Right cardiac atrium (tissue), 5 donors: ENCODE results near the gene PEX6. TPM values are rescaled to one million over a fixed set of nuclear protein-coding genes. Genes with fewer than 3 reads are reported as not detected.
A peak's percentile ranks its signal among the peaks of the same experiment; 100 is the strongest.
"Not testable (repeated sequence)": the region's sequence is repeated elsewhere in the genome, so short reads cannot be mapped to it uniquely, and the experiment has no call there.

Experiments used
- ATAC-seq, 2 donors: fragments of 200-7000 bp; cut with Tn5 transposase; one replicate each; pipeline versions ENCODE4 v1.8.0 to v1.9.1; 2020; ENCODE audit warnings: moderate library complexity in 2 of 2, mild to moderate bottlenecking in 1 of 2
- DNase-seq, 3 donors: peaks; one replicate each; pipeline ENCODE4 v3.0.0-alpha.2; 2020
- H3K27ac ChIP-seq: one replicate; pipeline ENCODE4 v1.5.1; 2013; ENCODE audit warnings: mild to moderate bottlenecking, low read length, control low read depth, moderate library complexity
- H3K27me3 ChIP-seq: one replicate; pipeline ENCODE4 v1.6.1; 2013; ENCODE audit not compliant: control insufficient read depth, insufficient read depth
- H3K4me1 ChIP-seq: one replicate; pipeline ENCODE4 v1.6.1; 2013; ENCODE audit warnings: low read length; ENCODE audit not compliant: control insufficient read depth, insufficient read depth
- H3K4me3 ChIP-seq: one replicate; pipeline ENCODE4 v1.5.1; 2013; ENCODE audit warnings: low read length, control low read depth
- H3K9me3 ChIP-seq: one replicate; pipeline ENCODE4 v1.6.1; 2013; ENCODE audit warnings: low read length; ENCODE audit not compliant: control insufficient read depth
- WGBS: extraction: QIAGEN DNeasy Blood & Tissue Kit; methylation state at CpG from one replicate; pipeline ENCODE4 v1.1.7; 2013; 5-methylcytosine and 5-hydroxymethylcytosine counted together
- intact Hi-C, 4 donors: fragments of 100-400 bp; cut with DNase I; formaldehyde crosslinking; loops; one replicate each; pipeline versions ENCODE4 v1.11.0 to v1.14.0; 2022 to 2023
- polyA plus RNA-seq: library from polyadenylated mRNA; stranded (reverse); fragments of 200-250 nt; gene quantifications from one replicate; pipeline ENCODE4 v1.2.3, GENCODE V29; 2013
- total RNA-seq, 4 donors: library from RNA; stranded (reverse); fragmentation: NEBNext Ultra II Directional; extraction: Animal tissue kit (Norgen Biotek cat#: 25700); gene quantifications; one replicate each; pipeline ENCODE4 v1.2.1, GENCODE V29; 2021
- donor health status: healthy with polysubstance abuse.
- donor health status: DM: no; HTN: yes; CAD: no.
- donor health status: DM: no; HTN: no; CAD: no.
- donor health status: DM: no; HTN: yes; CAD: no; lungs with severe emphysema.
- donor health status: DM: yes; HTN: yes; CAD: no.

Gene PEX6
- total and polyA plus RNA-seq, 5 donors: 16.1 to 30.8 (median 17.9) TPM

DNA sequence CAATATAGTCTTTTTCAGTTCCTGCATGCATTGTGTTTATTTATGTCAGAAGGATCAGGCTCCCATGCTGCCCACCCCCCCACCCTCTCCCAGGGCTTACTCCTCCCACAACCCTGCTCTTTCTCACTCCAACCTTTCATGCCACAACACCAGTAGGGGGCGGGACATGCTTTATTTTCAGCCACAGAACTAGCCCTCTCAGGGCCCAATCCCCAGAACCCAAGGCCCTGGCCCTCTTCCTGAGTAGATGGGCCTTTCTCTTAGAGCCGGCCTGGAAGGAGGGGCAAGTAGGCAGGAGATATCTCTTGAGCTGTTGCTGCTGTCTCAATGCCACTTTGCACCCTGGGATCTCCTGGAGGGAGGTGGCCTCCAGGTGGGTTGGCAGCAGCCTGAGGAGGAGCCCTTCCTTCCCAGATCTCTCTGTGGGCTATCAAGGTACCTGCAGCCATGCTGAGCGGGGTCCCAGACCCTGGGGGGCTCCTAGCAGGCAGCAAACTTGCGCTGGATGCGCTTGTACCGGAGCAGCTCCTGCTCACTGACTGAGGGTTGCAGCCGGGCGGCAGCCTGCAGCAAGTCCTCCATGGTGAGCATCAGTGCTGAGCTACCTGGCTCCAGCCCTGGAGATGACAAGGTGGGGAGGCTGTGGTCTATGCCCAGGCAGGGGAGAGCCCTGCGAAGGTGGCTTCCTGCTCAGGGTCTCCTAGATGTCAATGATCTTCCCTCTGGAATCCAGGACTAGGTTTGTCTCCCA is 15.0 kb downstream of the PEX6 start:
- WGBS: 82% methylated on average over 9 of the region's 9 CpGs
- no peaks in the 10 kb centered on the region for H3K9me3 ChIP-seq
- ATAC-seq (no peak), DNase-seq (peak in 1 of 3 donors; percentile 29)
- no peaks in the 10 kb centered on the region for H3K27me3 ChIP-seq
- H3K4me1 ChIP-seq: no peaks in the 10 kb centered on the region
- intact Hi-C loops: no loop called here
- no peak overlapping the region for H3K4me3 ChIP-seq
- H3K27ac ChIP-seq: no peak overlapping the region

DNA sequence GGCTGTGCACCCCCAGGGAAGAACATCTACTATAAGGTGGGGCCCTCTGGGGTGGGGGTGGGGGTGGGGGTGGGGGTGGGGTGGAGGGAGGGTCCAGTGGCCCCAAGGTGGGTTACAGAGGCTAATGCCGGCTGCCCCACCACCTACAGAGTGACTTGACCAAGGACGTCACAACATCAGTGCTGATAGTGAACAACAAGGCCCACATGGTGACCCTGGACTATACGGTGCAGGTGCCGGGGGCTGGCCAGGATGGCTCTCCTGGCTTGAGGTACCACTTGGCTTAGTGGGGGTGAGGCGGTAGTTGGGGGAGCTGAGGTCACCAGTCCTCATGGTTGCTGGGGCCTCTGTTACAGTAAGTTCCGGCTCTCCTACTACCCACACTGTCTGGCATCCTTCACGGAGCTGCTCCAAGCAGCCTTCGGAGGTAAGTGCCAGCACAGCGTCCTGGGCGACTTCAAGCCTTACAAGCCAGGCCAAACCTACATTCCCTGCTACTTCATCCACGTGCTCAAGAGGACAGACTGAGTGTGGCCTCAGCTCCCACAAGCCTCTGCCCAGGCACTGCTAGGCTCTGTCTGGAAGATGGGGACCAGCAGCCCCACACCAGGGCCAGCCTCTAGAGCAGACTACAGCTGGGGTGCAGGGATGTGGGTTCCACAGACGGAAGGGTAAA is 15.7 kb downstream of the PEX6 start:
- DNase-seq: peak in 1 of 3 donors; percentile 27
- WGBS: 85% methylated on average over 12 of the region's 12 CpGs
- Histone ChIP-seq H3K4me3 (no peak overlapping the region), H3K27me3 (no peaks in the 10 kb centered on the region), H3K4me1 (no peaks in the 10 kb centered on the region), H3K27ac (no peak overlapping the region), H3K9me3 (no peaks in the 10 kb centered on the region)
- intact Hi-C loops: no loop called here
- no peak for ATAC-seq

DNA sequence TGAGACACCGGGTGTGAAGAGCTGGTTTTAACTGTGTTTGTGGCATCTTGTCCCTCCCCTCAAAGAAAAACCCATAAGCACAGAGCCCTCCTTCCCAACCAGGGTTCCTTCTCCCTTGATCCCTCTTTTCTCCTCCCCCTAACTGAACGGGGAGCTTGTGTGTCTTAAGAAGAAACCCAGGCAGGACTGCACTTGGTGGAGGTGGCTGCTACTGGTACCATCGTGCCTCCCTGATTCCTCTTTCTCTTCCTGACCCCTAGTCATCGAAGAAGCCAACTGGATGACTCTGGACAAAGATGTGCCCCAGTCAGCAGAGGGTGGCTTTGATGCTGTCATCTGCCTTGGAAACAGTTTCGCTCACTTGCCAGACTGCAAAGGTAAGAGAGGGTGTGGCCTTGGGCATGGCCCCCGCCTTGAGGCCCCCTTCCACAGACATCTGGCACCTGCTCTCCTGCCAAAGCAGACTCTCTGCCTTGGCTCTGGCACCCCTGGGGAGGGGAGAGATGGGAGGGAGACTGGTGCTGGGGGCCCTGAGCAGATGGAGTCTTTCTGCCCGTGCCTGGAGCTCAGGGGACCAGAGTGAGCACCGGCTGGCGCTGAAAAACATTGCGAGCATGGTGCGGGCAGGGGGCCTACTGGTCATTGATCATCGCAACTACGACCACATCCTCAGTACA is 16.3 kb downstream of the PEX6 start:
- Histone ChIP-seq H3K27ac (no peak overlapping the region), H3K4me3 (no peak overlapping the region), H3K9me3 (no peaks in the 10 kb centered on the region), H3K27me3 (no peaks in the 10 kb centered on the region), H3K4me1 (no peaks in the 10 kb centered on the region)
- 91% methylated on average over 13 of the region's 13 CpGs for WGBS
- intact Hi-C loops: no loop called here
- ATAC-seq (no peak), DNase-seq (peak in 1 of 3 donors; percentile 24)

GRCh38 chr6:42962096-42962495 is 16.9 kb downstream of the PEX6 start:
- WGBS: 89% methylated on average over 12 of the region's 12 CpGs
- no peaks in the 10 kb centered on the region for H3K4me1 ChIP-seq
- intact Hi-C loops: no loop called here
- no peaks in the 10 kb centered on the region for H3K9me3 ChIP-seq
- DNase-seq: peak in 1 of 3 donors; percentile 39
- no peak overlapping the region for H3K4me3 ChIP-seq
- no peaks in the 10 kb centered on the region for H3K27me3 ChIP-seq
- ATAC-seq: no peak
- H3K27ac ChIP-seq: no peak overlapping the region

GRCh38 chr6:42961020-42961470 is 17.9 kb downstream of the PEX6 start:
- Histone ChIP-seq H3K9me3 (no peaks in the 10 kb centered on the region), H3K27ac (no peak overlapping the region), H3K4me3 (peak overlapping the region; percentile 29), H3K4me1 (no peaks in the 10 kb centered on the region), H3K27me3 (no peaks in the 10 kb centered on the region)
- 29% methylated on average over 15 of the region's 15 CpGs for WGBS
- intact Hi-C loops: no loop called here
- ATAC-seq (no peak), DNase-seq (peak in 1 of 3 donors; percentile 18)

GRCh38 chr6:42960243-42961019 is 18.6 kb downstream of the PEX6 start, which contains the start of gene GNMT:
TSS of gene GNMT (plus strand) at chr6:42960754. CDS start at chr6:42960768, 14 bp downstream.
- peak within 1 kb of the TSS; percentile 29 for H3K4me3 ChIP-seq
- H3K27ac ChIP-seq: no peak within 1 kb of the TSS
- H3K4me1 ChIP-seq: no peaks in the 10 kb centered on the region
- WGBS: 2% methylated on average over 62 of the region's 62 CpGs
- no peaks in the 10 kb centered on the region for H3K27me3 ChIP-seq
- intact Hi-C loops: no loop called here
- peak; percentile 47 to 83 (median 82) for DNase-seq
- ATAC-seq: peak; percentile 77 to 81
- H3K9me3 ChIP-seq: no peaks in the 10 kb centered on the region

DNA sequence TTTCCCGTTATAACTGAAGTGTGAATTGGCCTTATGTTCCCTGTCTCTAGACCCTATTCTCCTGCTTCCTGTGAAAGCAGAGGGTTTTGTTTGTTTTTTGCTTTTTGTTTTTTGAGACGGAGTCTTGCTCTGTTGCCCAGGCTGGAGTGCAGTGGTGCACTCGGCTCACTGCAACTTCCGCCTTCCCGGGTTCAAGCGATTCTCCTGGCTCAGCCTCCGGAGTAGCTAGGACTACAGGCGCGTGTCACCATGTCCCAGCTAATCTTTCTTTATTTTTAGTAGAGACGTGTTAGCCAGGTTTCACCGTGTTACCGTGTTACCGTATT is 19.1 kb downstream of the PEX6 start:
- H3K4me3 ChIP-seq: peak overlapping the region; percentile 29
- WGBS: 23% methylated on average over 13 of the region's 13 CpGs
- H3K27me3 ChIP-seq: no peaks in the 10 kb centered on the region
- H3K4me1 ChIP-seq: no peaks in the 10 kb centered on the region
- DNase-seq (no peak), ATAC-seq (peak in 1 of 2 donors; percentile 24)
- no peaks in the 10 kb centered on the region for H3K9me3 ChIP-seq
- H3K27ac ChIP-seq: no peak overlapping the region
- intact Hi-C loops: no loop called here

GRCh38 chr6:42958125-42958524 is 20.9 kb downstream of the PEX6 start:
- Histone ChIP-seq H3K4me1 (no peaks in the 10 kb centered on the region), H3K27ac (no peak overlapping the region), H3K4me3 (no peak overlapping the region), H3K9me3 (no peaks in the 10 kb centered on the region), H3K27me3 (no peaks in the 10 kb centered on the region)
- intact Hi-C loops: no loop called here
- 86% methylated on average over 8 of the region's 8 CpGs for WGBS
- DNase-seq: no peak
- ATAC-seq: no peak

DNA sequence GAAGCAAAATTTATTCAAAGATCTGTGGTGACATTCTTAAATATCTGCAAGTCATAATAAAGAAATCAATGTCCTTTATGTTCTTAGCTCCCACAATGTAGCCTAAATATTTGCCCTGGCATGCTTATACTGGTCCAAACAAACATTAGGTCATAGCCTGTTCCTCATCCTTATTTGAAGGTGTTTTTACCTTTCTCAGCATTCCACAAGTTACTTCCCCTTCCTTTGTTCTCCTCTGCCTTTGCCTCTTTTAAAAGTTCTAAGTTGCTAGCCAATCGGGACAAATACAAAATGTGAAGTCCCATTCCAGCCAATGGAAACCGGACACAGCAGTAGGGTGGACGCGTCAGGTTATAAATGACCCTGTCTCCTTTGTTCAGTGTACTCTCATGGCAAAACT is 24.6 kb downstream of the PEX6 start:
- intact Hi-C loops, DNase-seq, H3K27me3 ChIP-seq, ATAC-seq, H3K4me1 ChIP-seq, H3K27ac ChIP-seq, H3K4me3 ChIP-seq, H3K9me3 ChIP-seq: not testable (repeated sequence)
- WGBS: 92% methylated on average over 4 of the region's 4 CpGs

- ATAC-seq: no peak
- H3K9me3 ChIP-seq: no peaks in the 10 kb centered on the region
- 91% methylated on average over 4 of the region's 4 CpGs for WGBS
- intact Hi-C loops: no loop called here
- H3K27me3 ChIP-seq: no peaks in the 10 kb centered on the region
- H3K27ac ChIP-seq: no peak overlapping the region
- no peak for DNase-seq
- no peak overlapping the region for H3K4me3 ChIP-seq
- H3K4me1 ChIP-seq: no peaks in the 10 kb centered on the region
These were observed 26.6 kb downstream of the PEX6 start for GRCh38 chr6:42952389-42952788.
